Islet precursor cell (in vitro differentiated cells): ENCODE measurements around the gene SIX5.
"Not testable (repeated sequence)": the region's sequence is repeated elsewhere in the genome, so short reads cannot be mapped to it uniquely, and the experiment has no call there.

ENCODE experiments used
- DNase-seq: peaks from one replicate; pipeline ENCODE4 v3.0.0-alpha.2; 2018

The SIX5 gene

DNA sequence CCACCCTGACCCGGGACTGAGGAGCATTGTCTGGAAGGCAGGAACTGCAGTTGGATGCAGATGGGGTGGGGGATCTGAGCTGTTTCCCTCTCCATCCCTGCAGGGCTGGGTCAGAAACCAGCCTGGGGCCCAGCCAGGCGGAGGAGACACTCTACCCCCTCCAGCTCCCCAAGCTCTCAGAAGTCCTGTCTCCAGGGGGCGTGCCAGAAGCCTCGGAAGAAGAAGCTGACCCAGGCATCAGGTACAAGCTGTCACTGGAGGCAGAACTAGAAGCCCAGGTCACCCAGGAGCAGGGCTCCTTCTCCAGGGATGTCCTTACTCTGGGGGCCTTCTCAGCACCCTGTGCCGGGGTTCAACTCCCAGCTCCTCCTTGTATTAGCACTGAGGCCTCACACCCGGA is 15.5 kb downstream of the SIX5 start:
- DNase-seq, result peak; percentile 79

DNA sequence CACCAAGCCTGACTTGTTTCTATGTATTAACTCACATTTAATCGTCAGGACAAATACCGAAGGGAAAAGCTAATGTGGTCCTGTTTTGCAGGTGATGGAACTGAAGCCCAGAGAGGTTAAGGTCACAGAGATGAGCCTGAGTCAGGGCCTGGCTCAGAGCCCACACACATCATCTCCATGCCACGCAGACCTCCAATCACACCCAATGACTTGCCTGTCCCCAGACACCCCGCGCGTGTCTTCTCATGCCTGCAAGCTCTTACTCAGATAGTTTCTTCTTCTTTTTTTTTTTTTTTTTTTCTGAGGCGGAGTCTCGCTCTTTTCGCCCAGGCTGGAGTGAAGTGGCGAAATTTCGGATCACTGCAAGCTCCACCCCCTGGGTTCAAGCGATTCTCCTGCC is 16.4 kb downstream of the SIX5 start:
- DNase-seq, result no peak

DNA sequence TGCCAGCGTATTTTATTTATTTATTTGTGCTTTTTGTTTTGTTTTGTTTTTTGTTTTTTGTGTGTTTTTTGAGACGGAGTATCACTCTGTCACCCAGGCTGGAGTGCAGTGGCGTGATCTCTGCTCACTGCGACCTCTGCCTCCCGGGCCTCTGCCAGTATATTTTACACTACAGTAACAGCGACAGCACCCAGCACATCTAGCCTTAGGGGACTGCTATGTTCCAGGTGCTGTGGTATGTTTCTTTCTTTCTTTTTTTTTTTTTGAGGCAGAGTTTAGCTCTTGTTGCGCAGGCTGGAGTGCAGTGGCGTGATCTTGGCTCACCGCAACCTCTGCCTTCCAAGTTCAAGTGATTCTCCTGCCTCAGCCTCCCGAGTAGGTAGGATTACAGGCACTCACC is 17.6 kb downstream of the SIX5 start:
- DNase-seq, result not testable (repeated sequence)

- DNase-seq, result no peak
Observed at GRCh38 chr19:45747513-45747912, 21.5 kb downstream of the SIX5 start.

- no peak for DNase-seq
Observed at GRCh38 chr19:45746866-45747265, 22.2 kb downstream of the SIX5 start.

DNA sequence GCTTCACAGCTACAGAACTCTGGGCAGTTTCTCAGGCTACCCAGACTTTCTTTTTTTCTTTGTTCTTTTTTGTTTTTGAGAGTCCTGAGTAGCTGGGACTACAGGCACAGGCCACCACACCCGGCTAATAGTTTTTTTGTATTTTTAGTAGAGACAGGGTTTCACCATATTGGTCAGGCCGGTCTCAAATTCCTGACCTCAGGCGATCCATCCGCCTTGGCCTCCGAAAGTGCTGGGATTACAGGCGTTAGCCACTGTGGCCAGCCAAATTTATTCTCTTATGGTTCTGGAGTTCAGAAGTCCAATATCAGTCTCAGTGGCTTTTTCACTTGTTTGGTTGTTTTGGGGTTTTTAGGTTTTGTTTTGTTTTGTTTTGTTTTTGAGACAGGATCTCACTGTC is 23.4 kb downstream of the SIX5 start:
- no peak for DNase-seq

- DNase-seq, result no peak
Observed at GRCh38 chr19:45742969-45743368, 26.1 kb downstream of the SIX5 start.

DNA sequence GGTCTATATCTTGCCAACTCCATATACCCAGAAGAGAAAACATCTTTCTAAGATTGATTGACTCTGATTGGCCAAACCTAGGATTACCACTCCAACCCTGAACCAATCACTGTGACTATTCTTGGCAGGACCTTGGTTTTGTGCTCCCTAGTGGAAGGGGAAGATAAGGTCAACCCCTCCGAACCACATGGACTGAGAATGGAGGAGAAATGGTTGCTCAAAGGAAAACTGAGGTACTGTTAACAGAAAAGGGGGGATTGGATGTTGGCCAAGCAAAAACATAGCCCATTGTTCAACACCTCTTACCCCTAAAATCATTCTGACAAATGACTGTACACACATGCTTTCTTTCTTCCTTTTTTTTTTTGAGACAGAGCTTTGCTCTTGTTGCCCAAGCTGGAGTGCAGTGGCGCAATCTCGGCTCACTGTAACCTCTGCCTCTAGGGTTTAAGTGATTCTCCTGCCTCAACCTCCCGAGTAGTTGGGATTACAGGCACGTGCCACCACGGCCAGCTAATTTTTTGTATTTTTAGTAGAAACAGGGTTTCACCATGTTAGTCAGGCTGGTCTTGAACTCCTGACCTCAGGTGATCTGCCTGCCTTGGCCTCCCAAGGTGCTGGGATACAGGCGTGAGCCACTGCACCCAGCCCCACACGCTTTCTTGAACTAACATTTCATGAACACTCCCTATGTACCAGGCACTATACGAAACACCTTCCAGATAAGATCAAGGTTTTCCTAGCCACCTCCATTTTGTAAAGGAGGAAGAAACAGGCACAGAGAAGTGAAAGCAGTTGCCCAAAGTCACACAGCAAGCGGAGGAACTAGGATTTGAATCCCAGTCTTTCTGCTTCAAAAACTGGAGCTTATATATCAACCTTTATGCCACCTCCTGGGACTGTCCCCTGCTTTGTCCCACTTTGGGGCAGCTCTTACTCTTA is 29.3 kb downstream of the SIX5 start:
- DNase-seq, result no peak

DNA sequence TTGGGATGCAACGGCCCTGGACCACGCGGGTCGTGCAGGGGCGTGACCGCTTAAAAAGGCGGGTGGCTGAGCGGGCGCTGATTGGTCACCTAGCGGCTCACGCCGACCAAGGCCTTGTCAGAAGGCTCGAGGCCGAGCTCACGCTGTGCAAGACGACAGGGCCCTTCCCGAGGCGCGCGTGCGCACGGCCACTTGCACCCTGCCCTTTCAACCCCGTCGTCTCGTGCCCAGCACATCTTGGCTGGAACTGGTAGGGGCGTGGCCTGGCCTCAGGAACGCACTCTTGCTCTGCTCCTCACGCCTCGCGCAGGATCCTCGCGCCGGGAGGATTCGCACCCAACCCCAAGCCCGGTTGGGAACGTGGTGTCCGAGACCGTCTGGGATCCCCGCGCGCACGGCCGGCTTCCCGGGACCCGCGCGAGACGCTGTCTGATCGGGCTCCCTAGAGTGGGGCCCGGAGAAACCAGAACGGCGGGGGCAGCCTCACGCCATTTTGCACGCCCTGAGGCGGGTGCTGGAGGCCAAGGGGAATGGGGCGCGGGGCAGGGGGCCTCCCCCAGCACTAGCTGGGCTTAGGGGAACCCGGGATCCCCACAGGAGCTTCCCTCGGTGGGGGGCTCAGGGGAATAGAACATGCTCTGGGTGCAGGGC is 35.8 kb downstream of the SIX5 start, which contains the start of gene MEIOSIN:
Gene MEIOSIN, plus strand, starts transcription at position 280 of the 651 bp plus-strand sequence. CDS start 1,938 bp downstream, outside the sequence.
- no peak for DNase-seq

DNA sequence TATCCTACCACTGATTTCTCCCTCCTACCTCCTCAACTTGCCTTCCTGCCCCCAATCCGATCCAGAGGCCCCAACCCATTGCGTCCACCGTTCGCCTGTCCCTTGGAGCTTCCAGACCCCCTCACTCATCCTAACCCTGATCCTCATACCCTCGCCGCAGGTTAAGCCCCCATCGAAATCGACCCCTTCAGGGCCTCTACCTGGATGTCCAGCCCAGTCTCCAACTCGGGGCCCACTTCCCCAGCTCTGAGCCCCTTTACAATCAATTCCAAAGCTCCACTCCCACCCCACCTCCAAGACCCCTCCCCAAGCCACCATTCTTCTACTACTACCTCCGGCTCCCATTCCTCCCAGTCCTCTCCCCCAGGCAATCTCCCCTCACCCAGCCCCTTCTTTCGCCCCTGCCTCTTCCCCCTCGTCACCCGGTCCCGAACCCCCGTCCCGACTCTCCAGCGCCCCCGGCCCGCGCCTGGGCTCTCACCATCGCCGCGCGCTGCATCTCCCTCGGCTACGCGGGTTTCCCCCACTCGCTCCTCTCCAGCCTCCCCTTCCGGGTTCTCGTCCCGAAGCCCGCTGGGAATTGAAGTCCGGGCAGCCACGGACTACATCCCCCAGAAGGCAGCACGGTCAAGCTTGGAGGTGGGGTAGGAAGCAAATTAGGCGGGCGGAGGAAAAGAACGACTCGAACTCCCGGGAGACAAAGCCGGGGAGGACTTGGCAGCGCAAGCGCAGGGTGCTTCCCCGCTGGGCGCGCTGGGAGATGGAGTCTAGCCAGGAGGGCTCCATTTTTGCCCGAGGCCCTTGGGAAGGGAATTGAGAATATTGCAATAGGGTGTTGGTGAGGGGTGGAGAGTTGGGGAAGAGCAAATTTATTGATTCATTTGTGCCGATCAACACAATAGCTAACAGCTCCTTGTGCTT is 38.4 kb downstream of the SIX5 start, which contains the start of gene FBXO46:
Gene FBXO46, minus strand, starts transcription at position 529 of the 921 bp plus-strand sequence. CDS start 17,401 bp downstream, outside the sequence.
- DNase-seq, result peak; percentile 99

DNA sequence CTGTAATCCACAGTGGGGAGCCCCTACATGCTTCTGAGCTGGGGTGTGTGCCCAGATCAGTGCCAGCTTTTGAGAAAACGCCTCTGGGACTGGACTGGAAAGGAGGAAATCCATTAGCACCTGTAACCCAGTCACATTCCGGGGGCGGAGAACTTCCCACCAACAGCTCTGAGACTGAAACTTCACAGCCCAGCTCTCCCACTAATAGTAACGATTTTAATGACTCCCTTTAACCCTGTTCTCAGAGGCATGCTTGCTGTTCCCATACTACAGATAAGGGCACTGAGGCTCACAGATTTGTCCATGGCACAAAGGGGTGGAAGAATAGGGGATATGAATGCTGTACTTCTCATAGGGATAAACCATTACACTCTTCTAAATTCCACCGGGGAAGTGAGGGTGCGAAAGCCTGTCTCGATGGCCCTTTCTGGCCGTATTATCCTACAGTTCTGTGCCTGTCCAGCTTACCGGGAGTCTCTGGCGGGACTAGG is 39.2 kb downstream of the SIX5 start:
- DNase-seq, result no peak

DNA sequence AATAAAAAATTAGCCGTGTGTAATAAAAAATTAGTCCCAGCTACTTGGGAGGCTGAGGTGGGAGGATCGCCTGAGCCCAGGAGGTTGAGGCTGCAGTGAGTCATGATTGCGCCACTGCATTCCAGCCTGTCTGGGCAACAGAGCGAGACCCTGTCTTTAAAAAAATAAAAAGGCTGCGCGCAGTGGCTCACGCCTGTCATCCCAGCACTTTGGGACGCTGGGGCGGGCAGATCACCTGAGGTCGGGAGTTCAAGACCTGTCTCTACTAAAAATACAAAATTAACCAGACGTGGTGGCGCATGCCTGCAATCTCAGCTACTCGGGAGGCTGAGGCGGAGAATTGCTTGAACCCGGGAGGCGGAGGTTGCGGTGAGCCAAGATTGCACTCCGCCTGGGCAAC is 40.4 kb downstream of the SIX5 start:
- not testable (repeated sequence) for DNase-seq

GRCh38 chr19:45720065-45720464 is 49.0 kb downstream of the SIX5 start:
- DNase-seq, result not testable (repeated sequence)

GRCh38 chr19:45717983-45718650 is 50.9 kb downstream of the SIX5 start:
- no peak for DNase-seq

GRCh38 chr19:45717131-45717982 is 51.7 kb downstream of the SIX5 start:
- peak; percentile 100 for DNase-seq

- DNase-seq, result no peak
Observed at GRCh38 chr19:45716359-45717130, 52.5 kb downstream of the SIX5 start.

DNA sequence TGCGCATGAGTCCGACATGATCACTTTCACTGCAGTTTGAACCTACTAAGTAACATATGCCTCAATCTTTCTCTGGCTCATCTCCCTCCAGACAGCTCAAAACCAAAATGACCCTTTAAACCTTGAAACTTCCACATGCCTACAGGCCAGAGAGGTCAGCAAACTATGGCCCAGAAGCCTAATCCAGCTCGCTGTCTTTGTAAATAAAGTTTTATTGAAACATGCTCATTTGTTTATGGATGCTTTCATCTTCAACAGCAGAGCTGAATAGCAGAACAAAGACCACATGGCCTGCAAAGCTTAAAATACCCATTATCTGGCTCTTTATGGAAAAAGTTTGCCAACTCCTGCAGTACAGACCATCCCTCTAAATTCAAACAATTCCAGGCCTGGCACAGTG is 53.9 kb downstream of the SIX5 start:
- no peak for DNase-seq
